ENCODE measurements around the gene HTR3D.

DNA sequence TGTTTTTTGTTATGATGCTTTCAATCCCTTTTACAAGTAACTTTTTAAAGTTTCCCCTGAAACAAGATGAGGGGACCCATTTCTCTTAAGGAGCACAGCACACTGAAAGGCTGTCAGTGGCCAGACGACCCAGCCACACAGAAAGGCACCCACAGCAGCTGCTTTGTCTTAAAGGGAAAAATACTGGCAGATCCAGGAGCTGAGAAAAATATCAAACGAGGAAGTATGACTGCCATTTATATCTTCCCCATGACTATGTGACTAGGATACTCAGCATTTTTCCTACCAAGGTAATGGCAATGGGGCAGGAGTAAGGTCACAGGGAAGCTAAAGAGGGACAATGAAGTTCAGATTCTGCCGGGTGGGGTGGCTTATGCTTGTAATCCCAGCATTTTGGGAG lies 29.8 kb upstream of the HTR3D start:
- TF ChIP-seq CTCF (IDR thresholded peaks at IDR 0.05; ENCODE audit: insufficient read depth, low read length, poor library complexity, severe bottlenecking) (no peak), EZH2phosphoT487 (conservative IDR thresholded peaks at IDR 0.05; ENCODE audit: low read length) (no peak)

All from SU-DHL-6 (cell line).